Fibroblast of villous mesenchyme (primary cell): ENCODE measurements around the gene TCP10L. TPM values are rescaled to one million over a fixed set of nuclear protein-coding genes. Genes with fewer than 3 reads are reported as not detected.

Source experiments
- DNase-seq: peaks from one replicate; pipeline ENCODE4 v3.0.0-alpha.2; 2010; ENCODE audit warnings: low read depth
- H3K4me3 ChIP-seq: 2 replicates; pipeline ENCODE4 v1.5.1; 2011; ENCODE audit warnings: low read depth, mild to moderate bottlenecking, low read length
- total RNA-seq: library from RNA; depleted of rRNA; stranded (reverse); fragments of >200 nt; gene quantifications from 2 replicates; pipeline ENCODE4 v1.2.3, GENCODE V29; 2012
- TF ChIP-seq, protein P1 (sequence below): IDR thresholded peaks from 2 replicates; pipeline ENCODE4 v1.5.1; 2012; ENCODE audit warnings: low read depth, mild to moderate bottlenecking, low read length; ENCODE audit not compliant: insufficient read depth

TCP10L gene
- total RNA-seq, 1 donor, result not detected

DNA sequence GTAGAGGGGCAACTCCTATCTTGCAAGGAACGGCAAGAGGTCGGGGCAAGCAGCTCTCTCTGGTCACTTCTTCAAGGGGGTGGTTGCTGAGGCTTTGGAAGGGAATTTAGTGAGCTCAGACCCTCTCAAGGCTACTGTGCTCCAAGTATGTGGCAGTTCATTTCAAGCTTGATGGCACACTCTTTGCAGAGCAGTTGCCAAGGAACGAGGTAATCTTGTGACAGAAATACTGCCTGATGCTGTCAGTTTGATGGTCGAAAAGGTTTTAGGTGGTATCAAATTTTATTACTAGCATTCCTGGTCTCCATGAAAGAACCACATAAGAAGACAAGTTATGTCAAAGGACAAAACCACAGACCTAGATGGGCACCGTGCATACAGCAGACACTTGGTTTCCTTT, 13.8 kb upstream of the TCP10L start:
- DNase-seq, result no peak
- TF ChIP-seq, protein P1, sequence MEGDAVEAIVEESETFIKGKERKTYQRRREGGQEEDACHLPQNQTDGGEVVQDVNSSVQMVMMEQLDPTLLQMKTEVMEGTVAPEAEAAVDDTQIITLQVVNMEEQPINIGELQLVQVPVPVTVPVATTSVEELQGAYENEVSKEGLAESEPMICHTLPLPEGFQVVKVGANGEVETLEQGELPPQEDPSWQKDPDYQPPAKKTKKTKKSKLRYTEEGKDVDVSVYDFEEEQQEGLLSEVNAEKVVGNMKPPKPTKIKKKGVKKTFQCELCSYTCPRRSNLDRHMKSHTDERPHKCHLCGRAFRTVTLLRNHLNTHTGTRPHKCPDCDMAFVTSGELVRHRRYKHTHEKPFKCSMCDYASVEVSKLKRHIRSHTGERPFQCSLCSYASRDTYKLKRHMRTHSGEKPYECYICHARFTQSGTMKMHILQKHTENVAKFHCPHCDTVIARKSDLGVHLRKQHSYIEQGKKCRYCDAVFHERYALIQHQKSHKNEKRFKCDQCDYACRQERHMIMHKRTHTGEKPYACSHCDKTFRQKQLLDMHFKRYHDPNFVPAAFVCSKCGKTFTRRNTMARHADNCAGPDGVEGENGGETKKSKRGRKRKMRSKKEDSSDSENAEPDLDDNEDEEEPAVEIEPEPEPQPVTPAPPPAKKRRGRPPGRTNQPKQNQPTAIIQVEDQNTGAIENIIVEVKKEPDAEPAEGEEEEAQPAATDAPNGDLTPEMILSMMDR, result no peak
- no peak overlapping the region for H3K4me3 ChIP-seq

DNA sequence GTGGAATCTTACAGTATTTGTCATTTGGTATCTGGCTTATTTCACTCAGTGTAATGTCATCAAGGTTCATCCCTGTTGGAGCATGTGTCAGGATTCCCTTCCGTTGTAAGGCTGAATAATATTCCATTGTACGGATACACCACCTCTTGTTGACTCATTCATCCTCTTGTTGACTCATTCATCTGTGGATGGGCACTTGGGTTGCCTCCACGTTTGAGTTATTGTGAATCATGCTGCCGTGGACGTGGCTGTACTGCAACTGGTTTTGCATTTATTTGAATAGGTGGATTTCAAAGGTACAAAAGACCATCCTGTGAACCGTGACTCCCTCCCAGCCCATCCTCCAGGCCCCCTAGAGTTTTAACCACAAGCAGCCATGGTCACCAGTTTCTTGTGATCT, 11.9 kb upstream of the TCP10L start:
- H3K4me3 ChIP-seq, result no peak overlapping the region
- TF ChIP-seq, protein P1, result no peak
- DNase-seq, result peak; percentile 60

DNA sequence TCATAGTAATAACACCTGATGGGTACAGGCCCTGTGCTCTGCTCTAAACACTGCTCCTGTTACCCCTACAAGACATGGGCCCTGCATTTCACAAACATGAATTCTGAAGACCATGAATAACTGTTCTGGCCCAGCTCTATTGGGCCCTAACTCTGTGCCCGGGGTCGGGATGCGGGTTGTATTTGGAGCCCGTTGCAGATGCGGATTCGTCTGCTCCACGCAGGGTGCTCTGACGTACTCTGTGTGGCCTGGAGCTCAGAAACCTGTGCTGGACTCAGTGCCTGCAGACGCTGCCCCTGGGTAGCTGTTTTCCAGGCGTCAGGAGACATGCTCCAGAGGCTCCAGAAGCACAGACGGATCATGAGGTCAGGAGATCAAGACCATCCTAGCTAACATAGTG, 10.1 kb upstream of the TCP10L start:
- no peak for DNase-seq
- TF ChIP-seq, protein P1, result no peak
- H3K4me3 ChIP-seq, result no peak overlapping the region

DNA sequence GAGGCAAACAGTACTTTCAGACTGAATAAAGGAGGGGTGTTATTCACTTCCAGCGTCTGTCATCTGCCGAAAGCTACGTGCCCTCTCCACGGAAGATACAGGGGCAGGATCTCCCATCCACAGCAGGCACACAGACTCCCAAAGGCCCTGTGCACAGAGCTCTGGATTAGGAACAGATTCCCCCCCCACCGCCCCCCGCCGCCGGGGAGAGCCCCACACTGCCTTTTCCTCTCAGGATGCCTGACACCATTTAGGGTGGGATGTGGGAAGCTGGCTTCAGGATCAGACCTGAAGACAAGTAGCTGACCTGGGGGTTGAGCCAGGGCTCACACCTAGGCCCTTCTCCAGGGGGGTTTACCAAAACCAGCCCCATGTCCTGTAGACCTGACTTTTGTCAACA, 8.4 kb upstream of the TCP10L start:
- DNase-seq, result no peak

DNA sequence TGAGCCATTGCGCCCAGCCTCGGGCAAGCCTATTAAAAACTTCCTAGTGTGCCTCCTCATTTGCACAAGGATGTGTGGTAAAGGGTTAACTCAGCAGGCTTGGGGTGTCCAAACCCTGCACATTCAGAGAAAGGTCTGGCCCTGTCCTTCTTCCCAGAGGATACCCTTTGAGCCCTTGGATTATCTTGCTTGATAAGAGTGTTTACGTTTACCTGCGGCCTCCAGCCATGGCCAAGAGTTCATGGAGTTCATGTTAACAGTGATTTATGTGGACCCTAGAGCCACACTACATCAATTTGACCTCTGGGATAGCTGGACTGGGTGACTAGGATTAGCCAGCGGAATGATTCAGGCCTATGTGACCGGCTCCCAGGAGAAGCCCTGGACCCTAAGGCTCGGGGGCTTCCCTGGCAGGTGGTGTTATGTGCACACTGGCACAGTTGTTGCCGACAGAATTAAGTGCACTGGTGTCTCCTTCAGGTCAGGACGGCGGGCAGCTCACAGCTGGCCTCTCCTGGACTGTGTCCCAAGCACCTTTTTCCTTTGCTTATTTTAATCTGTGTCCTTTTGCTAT, 7.7 kb upstream of the TCP10L start:
- no peak overlapping the region for H3K4me3 ChIP-seq
- DNase-seq, result peak; percentile 26
- TF ChIP-seq, protein P1, result no peak

More for the DNA sequence above, 8.4 kb upstream of the TCP10L start:
- H3K4me3 ChIP-seq, result no peak overlapping the region
- TF ChIP-seq, protein P1, result no peak

DNA sequence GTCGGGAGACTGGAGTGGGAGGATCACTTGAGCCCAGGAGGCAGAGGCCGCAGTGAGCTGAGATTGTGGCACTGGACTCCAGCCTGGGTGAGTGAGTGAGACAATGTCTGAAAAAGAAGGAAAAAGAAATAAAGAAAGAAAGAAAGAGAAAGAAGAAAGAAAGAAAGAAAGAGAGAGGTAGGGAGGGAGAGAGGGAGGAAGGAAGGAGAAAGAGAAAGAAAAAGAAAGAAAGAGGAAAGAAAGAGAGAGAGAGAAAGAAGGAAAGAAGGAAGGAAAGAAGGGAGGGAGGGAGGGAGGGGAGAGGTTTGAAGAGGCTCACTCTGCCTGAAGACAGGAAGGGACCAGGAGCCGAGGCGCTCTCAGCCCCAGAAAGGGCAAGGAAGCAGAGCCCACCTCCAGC, 4.8 kb upstream of the TCP10L start:
- TF ChIP-seq, protein P1, result no peak
- DNase-seq, result no peak
- H3K4me3 ChIP-seq, result no peak overlapping the region

DNA sequence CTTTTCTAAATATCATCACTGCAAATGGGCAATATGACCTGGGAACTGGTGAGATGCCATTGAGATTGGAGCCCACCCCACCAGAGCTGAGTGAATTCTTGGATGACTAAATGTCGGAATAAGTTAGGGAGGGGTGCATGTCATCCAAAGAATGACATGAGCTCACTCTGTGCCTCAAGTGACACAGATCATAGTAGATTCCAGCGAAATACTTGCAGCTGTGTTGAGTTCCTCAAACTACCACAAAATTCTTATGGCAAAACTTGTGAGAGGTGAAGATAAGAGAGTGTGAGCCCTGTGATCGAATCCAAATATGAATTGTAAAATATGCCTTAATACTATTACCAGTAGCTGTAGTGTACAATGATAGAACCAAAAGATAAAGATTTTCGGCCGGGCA, 2.3 kb upstream of the TCP10L start:
- DNase-seq, result no peak
- H3K4me3 ChIP-seq, result no peak overlapping the region
- TF ChIP-seq, protein P1, result no peak
